Measurements from ENCODE around the gene OR6C6.

OR6C6 gene

DNA sequence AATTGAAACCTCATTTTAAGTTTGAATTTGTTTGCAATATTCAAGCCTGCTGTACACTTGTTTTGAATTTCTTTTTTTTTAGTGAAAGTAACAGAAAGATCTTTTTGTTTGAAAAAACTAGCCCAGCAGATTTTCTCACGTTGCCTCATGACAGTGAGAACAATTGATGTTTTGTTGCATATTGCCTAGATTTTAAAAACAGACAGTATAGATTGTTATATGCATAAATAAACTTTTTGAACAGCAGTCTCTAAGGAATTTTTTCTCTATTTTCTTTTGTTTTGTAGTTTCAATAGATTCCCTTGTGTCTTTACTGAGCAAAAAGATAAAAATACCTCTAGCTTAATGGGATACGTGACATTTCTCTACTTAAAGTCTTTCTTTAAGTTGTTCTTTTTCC lies 15.4 kb downstream of the OR6C6 start:
- no peak for TF ChIP-seq MAX (IDR thresholded peaks at IDR 0.05; ENCODE audit: low read depth, low read length)
- TF ChIP-seq, protein P1, sequence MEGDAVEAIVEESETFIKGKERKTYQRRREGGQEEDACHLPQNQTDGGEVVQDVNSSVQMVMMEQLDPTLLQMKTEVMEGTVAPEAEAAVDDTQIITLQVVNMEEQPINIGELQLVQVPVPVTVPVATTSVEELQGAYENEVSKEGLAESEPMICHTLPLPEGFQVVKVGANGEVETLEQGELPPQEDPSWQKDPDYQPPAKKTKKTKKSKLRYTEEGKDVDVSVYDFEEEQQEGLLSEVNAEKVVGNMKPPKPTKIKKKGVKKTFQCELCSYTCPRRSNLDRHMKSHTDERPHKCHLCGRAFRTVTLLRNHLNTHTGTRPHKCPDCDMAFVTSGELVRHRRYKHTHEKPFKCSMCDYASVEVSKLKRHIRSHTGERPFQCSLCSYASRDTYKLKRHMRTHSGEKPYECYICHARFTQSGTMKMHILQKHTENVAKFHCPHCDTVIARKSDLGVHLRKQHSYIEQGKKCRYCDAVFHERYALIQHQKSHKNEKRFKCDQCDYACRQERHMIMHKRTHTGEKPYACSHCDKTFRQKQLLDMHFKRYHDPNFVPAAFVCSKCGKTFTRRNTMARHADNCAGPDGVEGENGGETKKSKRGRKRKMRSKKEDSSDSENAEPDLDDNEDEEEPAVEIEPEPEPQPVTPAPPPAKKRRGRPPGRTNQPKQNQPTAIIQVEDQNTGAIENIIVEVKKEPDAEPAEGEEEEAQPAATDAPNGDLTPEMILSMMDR (IDR thresholded peaks at IDR 0.05; ENCODE audit: low read depth, low read length): no peak
- TF ChIP-seq MYC (IDR thresholded peaks at IDR 0.05; ENCODE audit: low read depth, low read length): no peak
- no peak overlapping the region for H3K4me3 ChIP-seq (ENCODE audit: low read depth, low read length)
- DNase-seq (ENCODE audit: low read depth): no peak

DNA sequence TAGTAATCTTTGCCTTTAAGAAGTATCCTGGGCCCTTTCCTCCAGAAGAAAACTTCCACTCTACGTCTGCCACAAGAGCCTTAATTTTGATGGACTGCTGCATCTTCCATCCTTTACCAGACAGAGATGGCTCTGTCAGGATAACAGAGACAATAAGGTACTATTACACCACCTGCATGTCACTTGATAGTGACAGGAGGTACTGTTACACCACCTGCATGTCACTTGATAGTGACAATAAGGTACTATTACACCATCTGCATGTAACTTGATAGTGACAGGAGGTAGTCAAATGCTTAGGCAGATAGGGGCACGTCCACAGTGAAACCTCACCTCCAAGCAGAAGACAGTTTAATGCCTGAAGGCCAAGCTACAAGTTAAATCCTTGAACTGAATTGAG lies 38.1 kb downstream of the OR6C6 start:
- DNase-seq (ENCODE audit: low read depth): no peak
- no peak for TF ChIP-seq MYC (IDR thresholded peaks at IDR 0.05; ENCODE audit: low read depth, low read length)
- no peak for TF ChIP-seq MAX (IDR thresholded peaks at IDR 0.05; ENCODE audit: low read depth, low read length)
- TF ChIP-seq POLR2A (IDR thresholded peaks at IDR 0.05; ENCODE audit: extremely low read depth, insufficient read length): no peak
- TF ChIP-seq, protein P1 (IDR thresholded peaks at IDR 0.05; ENCODE audit: low read depth, low read length): no peak
- H3K4me3 ChIP-seq (ENCODE audit: low read depth, low read length): no peak overlapping the region

- TF ChIP-seq MAX (IDR thresholded peaks at IDR 0.05; ENCODE audit: low read depth, low read length) (no peak), MYC (IDR thresholded peaks at IDR 0.05; ENCODE audit: low read depth, low read length) (no peak), POLR2A (IDR thresholded peaks at IDR 0.05; ENCODE audit: extremely low read depth, insufficient read length) (no peak)
- TF ChIP-seq, protein P1 (IDR thresholded peaks at IDR 0.05; ENCODE audit: low read depth, low read length): no peak
- H3K4me3 ChIP-seq (ENCODE audit: low read depth, low read length): no peak overlapping the region
- DNase-seq (ENCODE audit: low read depth): no peak
These were observed 39.5 kb downstream of the OR6C6 start for GRCh38 chr12:55256831-55257230.

- TF ChIP-seq POLR2A (IDR thresholded peaks at IDR 0.05; ENCODE audit: extremely low read depth, insufficient read length): no peak
- TF ChIP-seq MYC (IDR thresholded peaks at IDR 0.05; ENCODE audit: low read depth, low read length): no peak
- TF ChIP-seq, protein P1 (IDR thresholded peaks at IDR 0.05; ENCODE audit: low read depth, low read length): no peak
- TF ChIP-seq MAX (IDR thresholded peaks at IDR 0.05; ENCODE audit: low read depth, low read length): no peak
- DNase-seq (ENCODE audit: low read depth): no peak
- no peak overlapping the region for H3K4me3 ChIP-seq (ENCODE audit: low read depth, low read length)
These were observed 43.1 kb downstream of the OR6C6 start for GRCh38 chr12:55253281-55253680.

DNA sequence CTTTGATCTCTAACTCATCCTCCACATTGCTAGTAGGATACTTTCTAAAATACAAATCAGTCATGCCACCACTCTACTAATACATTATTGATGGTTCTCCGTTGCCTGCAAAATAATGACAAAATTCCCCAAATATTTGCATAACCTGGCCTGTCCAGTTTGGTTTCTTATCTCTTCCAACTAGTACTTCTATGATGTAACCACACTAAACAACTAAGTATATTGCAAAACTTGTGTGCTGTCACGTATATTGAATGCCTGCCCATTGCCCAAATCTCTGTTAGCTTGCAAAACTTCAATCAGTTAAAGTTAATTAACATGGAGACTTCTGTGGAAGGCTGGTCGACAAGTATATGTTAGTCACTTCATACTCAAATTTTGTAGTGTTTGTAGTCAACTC lies 45.4 kb downstream of the OR6C6 start:
- TF ChIP-seq, protein P1 (IDR thresholded peaks at IDR 0.05; ENCODE audit: low read depth, low read length): no peak
- TF ChIP-seq MYC (IDR thresholded peaks at IDR 0.05; ENCODE audit: low read depth, low read length) (no peak), MAX (IDR thresholded peaks at IDR 0.05; ENCODE audit: low read depth, low read length) (no peak), POLR2A (IDR thresholded peaks at IDR 0.05; ENCODE audit: extremely low read depth, insufficient read length) (no peak)
- no peak overlapping the region for H3K4me3 ChIP-seq (ENCODE audit: low read depth, low read length)
- DNase-seq (ENCODE audit: low read depth): no peak

- H3K4me3 ChIP-seq (ENCODE audit: low read depth, low read length): no peak overlapping the region
- no peak for DNase-seq (ENCODE audit: low read depth)
- TF ChIP-seq MAX (IDR thresholded peaks at IDR 0.05; ENCODE audit: low read depth, low read length): no peak
- TF ChIP-seq MYC (IDR thresholded peaks at IDR 0.05; ENCODE audit: low read depth, low read length): no peak
- no peak for TF ChIP-seq POLR2A (IDR thresholded peaks at IDR 0.05; ENCODE audit: extremely low read depth, insufficient read length)
- TF ChIP-seq, protein P1 (IDR thresholded peaks at IDR 0.05; ENCODE audit: low read depth, low read length): no peak
These were observed 50.2 kb downstream of the OR6C6 start for GRCh38 chr12:55246159-55246558.

Measured in NB4 (cell line).